ENCODE results near the gene ISL2.

ISL2 gene

DNA sequence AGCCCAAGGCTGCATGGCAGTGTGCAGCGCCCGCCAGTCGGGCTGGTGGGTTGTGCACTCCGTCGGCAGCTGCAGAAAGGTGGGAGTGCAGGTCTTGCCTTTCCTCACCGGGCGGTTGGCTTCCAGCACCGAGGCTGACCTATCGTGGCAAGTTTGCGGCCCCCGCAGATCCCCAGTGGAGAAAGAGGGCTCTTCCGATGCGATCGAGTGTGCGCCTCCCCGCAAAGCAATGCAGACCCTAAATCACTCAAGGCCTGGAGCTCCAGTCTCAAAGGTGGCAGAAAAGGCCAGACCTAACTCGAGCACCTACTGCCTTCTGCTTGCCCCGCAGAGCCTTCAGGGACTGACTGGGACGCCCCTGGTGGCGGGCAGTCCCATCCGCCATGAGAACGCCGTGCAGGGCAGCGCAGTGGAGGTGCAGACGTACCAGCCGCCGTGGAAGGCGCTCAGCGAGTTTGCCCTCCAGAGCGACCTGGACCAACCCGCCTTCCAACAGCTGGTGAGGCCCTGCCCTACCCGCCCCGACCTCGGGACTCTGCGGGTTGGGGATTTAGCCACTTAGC, 4.3 kb downstream of the ISL2 start:
- in situ Hi-C loops (cut with HindIII; ENCODE audit: low pct_unique_long_range_greater_than_20kb, low sequenced_read_pairs) = no loop called here
- no peak for TF ChIP-seq JUND (IDR thresholded peaks at IDR 0.05; ENCODE audit: low read depth)
- DNase-seq (ENCODE audit: low read depth in 1 of 2, low spot score in 1 of 2) = no peak

DNA sequence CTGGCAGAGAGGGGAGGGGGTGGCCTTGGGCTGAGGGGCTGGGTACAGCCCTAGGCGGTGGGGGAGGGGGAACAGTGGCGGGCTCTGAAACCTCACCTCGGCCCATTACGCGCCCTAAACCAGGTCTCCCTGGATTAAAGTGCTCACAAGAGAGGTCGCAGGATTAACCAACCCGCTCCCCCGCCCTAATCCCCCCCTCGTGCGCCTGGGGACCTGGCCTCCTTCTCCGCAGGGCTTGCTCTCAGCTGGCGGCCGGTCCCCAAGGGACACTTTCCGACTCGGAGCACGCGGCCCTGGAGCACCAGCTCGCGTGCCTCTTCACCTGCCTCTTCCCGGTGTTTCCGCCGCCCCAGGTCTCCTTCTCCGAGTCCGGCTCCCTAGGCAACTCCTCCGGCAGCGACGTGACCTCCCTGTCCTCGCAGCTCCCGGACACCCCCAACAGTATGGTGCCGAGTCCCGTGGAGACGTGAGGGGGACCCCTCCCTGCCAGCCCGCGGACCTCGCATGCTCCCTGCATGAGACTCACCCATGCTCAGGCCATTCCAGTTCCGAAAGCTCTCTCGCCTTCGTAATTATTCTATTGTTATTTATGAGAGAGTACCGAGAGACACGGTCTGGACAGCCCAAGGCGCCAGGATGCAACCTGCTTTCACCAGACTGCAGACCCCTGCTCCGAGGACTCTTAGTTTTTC, 4.9 kb downstream of the ISL2 start:
- no peak for DNase-seq (ENCODE audit: low read depth in 1 of 2, low spot score in 1 of 2)
- in situ Hi-C loops (cut with HindIII; ENCODE audit: low pct_unique_long_range_greater_than_20kb, low sequenced_read_pairs) = no loop called here
- no peak for TF ChIP-seq JUND (IDR thresholded peaks at IDR 0.05; ENCODE audit: low read depth)

- DNase-seq (ENCODE audit: low read depth in 1 of 2, low spot score in 1 of 2) = no peak
- in situ Hi-C loops (cut with HindIII; ENCODE audit: low pct_unique_long_range_greater_than_20kb, low sequenced_read_pairs) = no loop called here
- no peak for TF ChIP-seq JUND (IDR thresholded peaks at IDR 0.05; ENCODE audit: low read depth)
Measured at GRCh38 chr15:76342058-76342381, 5.4 kb downstream of the ISL2 start.

DNA sequence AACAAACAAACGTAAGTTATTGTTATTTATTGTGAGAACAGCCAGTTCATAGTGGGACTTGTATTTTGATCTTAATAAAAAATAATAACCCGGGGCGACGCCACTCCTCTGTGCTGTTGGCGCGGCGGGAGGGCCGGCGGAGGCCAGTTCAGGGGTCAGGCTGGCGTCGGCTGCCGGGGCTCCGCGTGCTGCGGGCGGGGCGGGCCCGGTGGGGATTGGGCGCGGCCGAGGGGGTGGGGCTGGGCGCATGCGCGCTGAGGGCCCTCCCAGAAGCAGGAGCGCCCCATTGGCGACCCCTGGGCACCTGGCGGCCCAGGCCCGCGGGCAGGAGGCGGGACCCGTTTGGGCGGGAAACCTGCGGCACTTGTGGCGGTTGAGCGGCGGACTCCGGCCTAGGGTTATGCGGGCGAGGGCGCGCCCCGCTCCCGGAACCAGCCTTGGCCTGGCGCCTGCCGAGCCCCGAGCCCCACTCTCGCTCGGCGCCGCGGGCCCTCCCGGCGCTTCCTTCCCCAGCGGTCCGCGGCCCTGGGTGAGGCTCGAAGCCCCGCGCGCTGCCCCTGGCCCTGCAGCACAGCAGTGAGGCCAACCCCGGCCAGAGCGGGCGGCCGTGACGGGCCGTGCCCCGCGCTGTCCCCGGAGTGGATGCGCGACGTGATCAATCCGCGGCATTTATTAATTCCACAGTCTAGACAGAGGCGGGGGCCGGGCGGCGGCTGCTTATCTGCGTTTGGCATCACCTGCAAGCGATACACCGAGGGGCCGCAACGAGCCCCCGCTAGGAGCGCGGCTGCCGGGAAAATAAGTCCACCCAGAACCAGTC, 6.0 kb downstream of the ISL2 start:
- no peak for TF ChIP-seq JUND (IDR thresholded peaks at IDR 0.05; ENCODE audit: low read depth)
- no peak for DNase-seq (ENCODE audit: low read depth in 1 of 2, low spot score in 1 of 2)
- in situ Hi-C loops (cut with HindIII; ENCODE audit: low pct_unique_long_range_greater_than_20kb, low sequenced_read_pairs) = no loop called here

DNA sequence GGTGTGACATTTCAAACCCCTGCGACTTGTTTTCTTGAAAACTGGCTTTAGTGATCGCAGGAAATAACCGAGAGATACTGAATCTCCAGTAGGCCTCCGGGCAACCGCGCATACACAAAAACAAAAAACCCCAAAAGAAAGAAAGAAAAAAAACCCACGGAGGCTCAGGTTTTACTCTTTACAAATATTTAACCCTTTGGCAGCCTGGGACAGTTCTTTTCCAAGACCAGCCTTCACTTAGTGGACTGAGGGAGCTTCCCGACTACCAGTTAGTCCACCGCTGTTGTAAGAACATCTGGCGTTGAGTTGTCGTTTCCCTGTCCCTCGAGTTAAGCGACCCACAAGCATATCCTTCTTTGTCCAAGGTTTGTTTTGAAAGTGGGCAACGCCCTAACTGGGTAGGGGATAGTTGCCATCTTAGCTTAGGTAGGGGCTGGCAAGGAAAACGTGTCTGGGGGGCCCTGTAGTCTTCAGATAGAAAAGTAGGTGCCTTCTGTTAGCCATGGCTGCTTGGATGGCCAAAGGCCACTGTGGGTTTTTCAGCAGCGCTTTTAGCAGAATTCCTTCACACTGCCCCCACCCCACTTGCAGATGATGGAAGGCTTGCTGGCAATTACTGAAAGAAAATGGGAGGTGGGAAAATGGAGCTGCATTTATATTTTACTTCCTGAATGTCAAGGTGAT, 6.9 kb downstream of the ISL2 start:
- no peak for DNase-seq (ENCODE audit: low read depth in 1 of 2, low spot score in 1 of 2)
- in situ Hi-C loops (cut with HindIII; ENCODE audit: low pct_unique_long_range_greater_than_20kb, low sequenced_read_pairs) = no loop called here
- no peak for TF ChIP-seq JUND (IDR thresholded peaks at IDR 0.05; ENCODE audit: low read depth)

- in situ Hi-C loops (cut with HindIII; ENCODE audit: low pct_unique_long_range_greater_than_20kb, low sequenced_read_pairs) = no loop called here
- DNase-seq (ENCODE audit: low read depth in 1 of 2, low spot score in 1 of 2) = no peak
- no peak for TF ChIP-seq JUND (IDR thresholded peaks at IDR 0.05; ENCODE audit: low read depth)
Measured at GRCh38 chr15:76344893-76345582, 8.5 kb downstream of the ISL2 start.

DNA sequence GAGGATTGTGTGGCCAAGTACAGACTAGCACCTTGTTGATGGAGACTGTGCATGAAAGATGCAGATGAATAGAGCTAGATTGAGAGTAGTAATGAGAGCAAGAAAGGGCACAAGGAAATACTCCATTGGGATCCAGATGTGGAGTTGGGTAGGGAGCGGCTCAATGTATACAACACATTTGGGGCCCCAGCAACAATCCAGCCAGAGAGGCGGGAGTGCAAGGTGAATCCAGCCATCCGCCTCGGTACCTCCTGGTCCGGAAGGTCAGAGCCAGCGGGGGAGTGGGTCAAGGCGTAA, 9.0 kb downstream of the ISL2 start:
- no peak for DNase-seq (ENCODE audit: low read depth in 1 of 2, low spot score in 1 of 2)
- in situ Hi-C loops (cut with HindIII; ENCODE audit: low pct_unique_long_range_greater_than_20kb, low sequenced_read_pairs) = no loop called here
- TF ChIP-seq JUND (IDR thresholded peaks at IDR 0.05; ENCODE audit: low read depth) = no peak

DNA sequence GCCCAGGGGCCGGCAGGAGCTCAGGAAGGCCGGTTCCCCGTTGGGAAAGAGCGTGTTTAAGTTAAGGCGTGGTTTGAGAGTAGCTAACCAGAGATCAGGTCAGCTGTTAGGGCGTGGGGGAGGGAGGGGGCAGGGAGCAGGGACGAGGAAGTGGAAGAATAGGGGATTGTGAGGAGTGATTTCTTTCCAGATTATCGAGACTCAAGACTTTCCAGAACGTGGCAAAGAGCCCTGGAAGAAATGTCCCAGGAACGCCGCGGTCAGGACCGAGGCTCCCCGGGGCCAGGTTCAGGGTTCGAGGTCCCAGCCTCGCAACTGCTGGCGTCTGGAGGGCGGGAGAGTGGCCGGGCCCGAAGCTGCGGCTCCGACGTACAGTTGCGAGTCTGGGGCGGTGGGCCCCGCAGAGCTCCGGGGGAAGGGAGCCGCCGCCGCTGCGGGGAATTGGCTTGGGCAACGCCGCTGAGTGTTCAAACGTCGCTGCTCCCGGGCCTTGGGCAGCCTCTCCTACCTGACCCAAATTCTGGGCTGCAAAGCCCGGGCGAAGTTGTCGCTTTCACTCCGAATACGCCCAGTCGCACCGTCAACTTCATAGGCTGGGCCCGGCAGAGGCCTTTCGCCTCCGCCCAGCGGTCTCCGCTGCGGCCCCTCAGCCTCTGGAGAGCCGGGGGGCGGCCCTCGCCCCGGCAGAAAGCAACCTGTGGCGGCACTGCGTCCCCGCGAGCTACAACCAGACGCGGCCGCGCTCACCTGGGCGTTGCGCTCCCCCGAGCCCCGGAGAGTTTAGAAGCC, 9.5 kb downstream of the ISL2 start:
- no peak for DNase-seq (ENCODE audit: low read depth in 1 of 2, low spot score in 1 of 2)
- in situ Hi-C loops (cut with HindIII; ENCODE audit: low pct_unique_long_range_greater_than_20kb, low sequenced_read_pairs) = no loop called here
- no peak for TF ChIP-seq JUND (IDR thresholded peaks at IDR 0.05; ENCODE audit: low read depth)

DNA sequence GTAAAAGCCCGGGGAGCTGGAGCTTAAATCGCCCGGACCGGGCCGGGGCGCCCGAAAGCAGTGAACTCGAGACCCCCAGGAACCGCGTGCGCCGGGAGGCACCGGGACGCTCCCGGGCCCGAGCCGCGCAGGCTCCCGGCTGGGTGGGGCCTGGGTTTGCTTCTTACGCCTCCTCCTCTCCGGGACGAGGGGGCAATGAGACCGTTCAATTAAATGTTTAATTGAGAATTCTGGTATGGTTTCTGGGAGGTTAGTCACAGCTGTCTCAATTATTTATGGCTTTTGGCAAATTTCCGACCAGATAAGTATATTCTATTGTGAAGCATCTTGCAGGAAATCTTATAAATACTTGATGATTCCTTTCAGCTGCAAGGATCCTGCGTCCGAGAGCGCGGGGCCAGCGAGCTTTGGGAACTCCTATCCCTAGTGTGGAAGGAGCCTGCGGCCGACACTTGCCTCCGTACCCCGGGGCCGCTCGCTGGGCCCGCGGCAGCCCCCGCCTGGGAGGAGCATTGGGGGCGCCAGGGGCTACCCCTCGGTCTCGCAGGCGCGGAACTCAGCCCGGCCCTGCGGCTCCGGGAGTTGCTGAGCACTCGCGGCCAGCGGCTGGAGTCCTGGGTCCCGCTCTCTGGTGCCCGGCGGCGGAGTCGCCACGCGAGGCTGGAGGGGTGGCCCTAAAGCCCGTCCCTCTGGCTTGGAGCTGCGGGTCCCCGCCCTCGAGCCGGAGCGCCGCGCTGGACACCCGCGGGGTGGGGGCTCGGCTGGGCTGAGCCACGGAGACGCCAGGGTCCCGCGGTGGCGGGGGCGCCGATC, 10.3 kb downstream of the ISL2 start:
- in situ Hi-C loops (cut with HindIII; ENCODE audit: low pct_unique_long_range_greater_than_20kb, low sequenced_read_pairs) = no loop called here
- no peak for TF ChIP-seq JUND (IDR thresholded peaks at IDR 0.05; ENCODE audit: low read depth)
- no peak for DNase-seq (ENCODE audit: low read depth in 1 of 2, low spot score in 1 of 2)

DNA sequence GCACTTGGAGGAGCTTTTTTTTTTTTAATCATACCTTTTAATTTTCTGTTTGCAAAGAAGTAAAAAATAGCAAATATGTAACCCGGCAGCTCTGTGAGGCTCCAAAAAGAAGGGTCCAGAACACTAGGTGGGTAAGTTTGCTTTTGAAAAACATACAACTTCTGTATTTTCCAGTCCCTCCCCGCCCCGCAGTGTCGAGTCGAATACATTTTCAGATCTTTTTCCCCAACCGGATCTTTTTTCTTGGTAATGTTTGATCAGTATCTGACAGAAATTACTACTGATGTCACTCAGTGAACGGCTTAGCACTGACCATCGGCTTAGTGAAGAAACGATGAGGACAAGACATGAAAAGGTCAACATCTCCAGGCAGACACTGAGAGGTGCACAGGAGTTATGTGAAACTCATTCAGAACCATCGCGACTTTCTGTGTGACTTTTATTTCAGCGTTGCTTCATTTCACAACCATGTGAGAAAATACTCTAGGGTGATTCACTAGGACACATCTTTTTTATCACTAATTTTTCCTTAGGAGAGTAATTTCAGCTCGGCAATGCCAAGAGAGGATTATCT, 11.0 kb downstream of the ISL2 start:
- in situ Hi-C loops (cut with HindIII; ENCODE audit: low pct_unique_long_range_greater_than_20kb, low sequenced_read_pairs) = no loop called here
- no peak for DNase-seq (ENCODE audit: low read depth in 1 of 2, low spot score in 1 of 2)
- TF ChIP-seq JUND (IDR thresholded peaks at IDR 0.05; ENCODE audit: low read depth) = no peak
